HFF-Myc (cell line): ENCODE measurements around the gene ALDH6A1.
A peak's percentile ranks its signal among the peaks of the same experiment; 100 is the strongest.

Experiments
- DNase-seq: peaks from one replicate; pipeline ENCODE4 v3.0.0-alpha.2; 2011; ENCODE audit warnings: low read depth; ENCODE audit errors: extremely low read depth
- H3K4me3 ChIP-seq: replicated peaks from 2 replicates; pipeline ENCODE4 v1.5.1; 2011; ENCODE audit warnings: low read depth, mild to moderate bottlenecking, control low read depth, low read length
- CTCF ChIP-seq: IDR thresholded peaks from 2 replicates; pipeline ENCODE4 v1.5.1; 2012; ENCODE audit warnings: mild to moderate bottlenecking, low read depth, low read length, control low read depth; ENCODE audit errors: missing control alignments

ALDH6A1 gene

GRCh38 chr14:74062809-74063150 lies 21.5 kb downstream of the ALDH6A1 start:
- no peak overlapping the region for H3K4me3 ChIP-seq
- TF ChIP-seq CTCF: no peak
- no peak for DNase-seq

- TF ChIP-seq CTCF: no peak
- no peak for DNase-seq
- no peak overlapping the region for H3K4me3 ChIP-seq
Observed at GRCh38 chr14:74049876-74050495, 34.3 kb downstream of the ALDH6A1 start.

GRCh38 chr14:74048281-74048680 lies 36.0 kb downstream of the ALDH6A1 start:
- no peak for TF ChIP-seq CTCF
- DNase-seq: no peak
- H3K4me3 ChIP-seq: no peak overlapping the region

GRCh38 chr14:74045522-74045921 lies 38.7 kb downstream of the ALDH6A1 start:
- TF ChIP-seq CTCF: no peak
- H3K4me3 ChIP-seq: no peak overlapping the region
- DNase-seq: no peak

GRCh38 chr14:74042296-74042695 lies 42.0 kb downstream of the ALDH6A1 start:
- no peak for DNase-seq
- H3K4me3 ChIP-seq: no peak overlapping the region
- no peak for TF ChIP-seq CTCF

- H3K4me3 ChIP-seq: no peak overlapping the region
- TF ChIP-seq CTCF: peak; percentile 51
- no peak for DNase-seq
Observed at GRCh38 chr14:74038020-74038859, 46.0 kb downstream of the ALDH6A1 start.
